ENCODE data around the gene ALDH4A1.
"Not testable (repeated sequence)": the region's sequence is repeated elsewhere in the genome, so short reads cannot be mapped to it uniquely, and the experiment has no call there.

ALDH4A1 gene

GRCh38 chr1:18874600-18874999, 27.8 kb downstream of the ALDH4A1 start:
- H3K9me3 ChIP-seq (ENCODE audit: control extremely low read depth in 1 of 5, control insufficient read depth in 4 of 5, insufficient read depth in 2 of 5, low read depth in 1 of 5, low read length in 4 of 5) = no peaks in the 10 kb centered on the region
- H3K4me1 ChIP-seq (ENCODE audit: control extremely low read depth in 1 of 4, control insufficient read depth in 4 of 4, insufficient read depth in 4 of 4, low read length in 3 of 4) = no peaks in the 10 kb centered on the region
- 95% methylated on average over 6 of the region's 8 CpGs for WGBS (ENCODE audit: insufficient coverage)
- H3K4me3 ChIP-seq (ENCODE audit: control insufficient read depth in 1 of 7, extremely low read depth in 1 of 7, insufficient read depth in 4 of 7, low read depth in 2 of 7, low read length in 6 of 7) = no peak overlapping the region
- no peak overlapping the region for H3K27ac ChIP-seq (ENCODE audit: insufficient read depth in 1 of 2, low read depth in 1 of 2, low read length in 2 of 2, poor library complexity in 1 of 2, severe bottlenecking in 2 of 2)
- H3K27me3 ChIP-seq (replicated peaks in 2 of 5; ENCODE audit: control insufficient read depth in 4 of 5, insufficient read depth in 5 of 5, low read length in 4 of 5) = no peaks in the 10 kb centered on the region
- no peak for DNase-seq
- POLR2A ChIA-PET = no interaction called here
- no peaks in the 10 kb centered on the region for H3K36me3 ChIP-seq (ENCODE audit: control insufficient read depth in 4 of 4, insufficient read depth in 4 of 4, low read length in 3 of 4)
- CTCF ChIA-PET = interaction anchor here (0.8 to 5.8 kb wide), 8 partner anchors 10 to 276 kb away, joined by 3 to 29 read pairs (median 4); no protein-coding TSS in a partner anchor

DNA sequence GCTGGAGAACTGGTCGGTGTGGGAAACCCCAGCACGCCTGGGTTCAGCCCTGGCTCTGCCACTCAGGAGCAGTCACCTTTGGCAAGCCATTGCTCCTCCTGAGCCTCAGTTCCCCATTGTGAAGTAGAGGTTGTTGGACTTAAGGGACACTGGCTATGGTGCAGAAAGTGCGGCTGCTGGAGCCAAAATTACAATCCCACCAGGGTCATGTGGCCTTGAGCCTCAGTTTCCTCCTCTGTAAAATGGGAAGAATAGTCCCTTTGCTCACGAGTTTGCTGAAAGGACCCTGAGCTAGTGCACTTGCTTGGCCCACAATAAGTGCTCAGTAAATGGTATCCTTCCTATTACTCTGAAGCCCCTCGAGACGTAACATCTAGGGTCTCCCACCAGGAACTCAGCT, 28.3 kb downstream of the ALDH4A1 start:
- CTCF ChIA-PET = interaction anchor here (0.8 to 5.8 kb wide), 6 partner anchors 10 to 276 kb away, joined by 3 to 29 read pairs (median 7); no protein-coding TSS in a partner anchor
- Histone ChIP-seq H3K9me3 (ENCODE audit: control extremely low read depth in 1 of 5, control insufficient read depth in 4 of 5, insufficient read depth in 2 of 5, low read depth in 1 of 5, low read length in 4 of 5) (no peaks in the 10 kb centered on the region), H3K27ac (ENCODE audit: insufficient read depth in 1 of 2, low read depth in 1 of 2, low read length in 2 of 2, poor library complexity in 1 of 2, severe bottlenecking in 2 of 2) (no peak overlapping the region), H3K4me1 (ENCODE audit: control extremely low read depth in 1 of 4, control insufficient read depth in 4 of 4, insufficient read depth in 4 of 4, low read length in 3 of 4) (no peaks in the 10 kb centered on the region), H3K4me3 (ENCODE audit: control insufficient read depth in 1 of 7, extremely low read depth in 1 of 7, insufficient read depth in 4 of 7, low read depth in 2 of 7, low read length in 6 of 7) (no peak overlapping the region), H3K36me3 (ENCODE audit: control insufficient read depth in 4 of 4, insufficient read depth in 4 of 4, low read length in 3 of 4) (no peaks in the 10 kb centered on the region), H3K27me3 (replicated peaks in 2 of 5; ENCODE audit: control insufficient read depth in 4 of 5, insufficient read depth in 5 of 5, low read length in 4 of 5) (peaks cover 0 to 4% (median 0%) of the 10 kb centered on the region in 5 experiments)
- no peak for DNase-seq
- POLR2A ChIA-PET = no interaction called here
- 96% methylated on average over 6 of the region's 6 CpGs for WGBS (ENCODE audit: insufficient coverage)

DNA sequence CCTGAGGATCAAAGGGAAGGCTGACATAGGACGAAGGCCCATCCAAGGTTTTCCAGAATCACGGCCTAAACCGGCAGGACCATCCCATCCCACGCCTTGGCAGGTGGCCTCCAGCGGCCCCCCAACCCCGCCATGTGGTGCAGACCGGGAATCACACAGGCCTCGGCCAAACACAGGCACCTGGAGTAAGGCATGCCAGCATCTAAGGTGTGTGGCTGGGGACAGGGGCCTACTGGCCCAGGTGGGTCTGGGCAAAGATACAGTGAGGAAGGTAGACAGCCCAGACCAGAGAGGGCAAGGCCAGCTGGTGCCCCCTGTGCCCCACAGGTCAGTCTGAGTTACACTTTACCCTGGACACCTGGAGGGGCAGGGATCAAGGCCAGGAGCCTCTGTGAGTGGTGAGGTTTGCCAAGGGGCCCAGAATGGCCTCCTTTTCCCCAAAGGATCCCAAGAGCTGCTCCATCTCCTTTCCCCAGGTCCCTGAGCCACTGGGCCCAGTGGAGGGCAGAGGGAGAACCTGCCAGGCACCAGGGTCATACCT, 30.2 kb downstream of the ALDH4A1 start:
- no peak overlapping the region for H3K27ac ChIP-seq (ENCODE audit: insufficient read depth in 1 of 2, low read depth in 1 of 2, low read length in 2 of 2, poor library complexity in 1 of 2, severe bottlenecking in 2 of 2)
- H3K4me3 ChIP-seq (ENCODE audit: control insufficient read depth in 1 of 7, extremely low read depth in 1 of 7, insufficient read depth in 4 of 7, low read depth in 2 of 7, low read length in 6 of 7) = no peak overlapping the region
- 85% methylated on average over 5 of the region's 8 CpGs for WGBS (ENCODE audit: insufficient coverage)
- H3K27me3 ChIP-seq (replicated peaks in 2 of 5; ENCODE audit: control insufficient read depth in 4 of 5, insufficient read depth in 5 of 5, low read length in 4 of 5) = peaks cover 0 to 12% (median 0%) of the 10 kb centered on the region in 5 experiments
- POLR2A ChIA-PET = no interaction called here
- no peak for DNase-seq
- H3K4me1 ChIP-seq (ENCODE audit: control extremely low read depth in 1 of 4, control insufficient read depth in 4 of 4, insufficient read depth in 4 of 4, low read length in 3 of 4) = no peaks in the 10 kb centered on the region
- CTCF ChIA-PET = interaction anchor here (5.8 kb wide), 1 partner anchor 12 kb away, joined by 29 read pairs; no protein-coding TSS in a partner anchor
- H3K36me3 ChIP-seq (ENCODE audit: control insufficient read depth in 4 of 4, insufficient read depth in 4 of 4, low read length in 3 of 4) = no peaks in the 10 kb centered on the region
- no peaks in the 10 kb centered on the region for H3K9me3 ChIP-seq (ENCODE audit: control extremely low read depth in 1 of 5, control insufficient read depth in 4 of 5, insufficient read depth in 2 of 5, low read depth in 1 of 5, low read length in 4 of 5)

GRCh38 chr1:18871401-18872070, 30.8 kb downstream of the ALDH4A1 start:
- H3K36me3 ChIP-seq (ENCODE audit: control insufficient read depth in 4 of 4, insufficient read depth in 4 of 4, low read length in 3 of 4) = no peaks in the 10 kb centered on the region
- H3K27me3 ChIP-seq (replicated peaks in 2 of 5; ENCODE audit: control insufficient read depth in 4 of 5, insufficient read depth in 5 of 5, low read length in 4 of 5) = peaks cover 0 to 17% (median 0%) of the 10 kb centered on the region in 5 experiments
- no peak overlapping the region for H3K4me3 ChIP-seq (ENCODE audit: control insufficient read depth in 1 of 7, extremely low read depth in 1 of 7, insufficient read depth in 4 of 7, low read depth in 2 of 7, low read length in 6 of 7)
- no peaks in the 10 kb centered on the region for H3K4me1 ChIP-seq (ENCODE audit: control extremely low read depth in 1 of 4, control insufficient read depth in 4 of 4, insufficient read depth in 4 of 4, low read length in 3 of 4)
- ChIA-PET POLR2A (no interaction called here), CTCF (interaction anchor here (5.8 kb wide), 1 partner anchor 13 kb away, joined by 29 read pairs; no protein-coding TSS in a partner anchor)
- H3K9me3 ChIP-seq (ENCODE audit: control extremely low read depth in 1 of 5, control insufficient read depth in 4 of 5, insufficient read depth in 2 of 5, low read depth in 1 of 5, low read length in 4 of 5) = no peaks in the 10 kb centered on the region
- WGBS (ENCODE audit: insufficient coverage) = 97% methylated on average over 3 of the region's 7 CpGs
- no peak for DNase-seq
- H3K27ac ChIP-seq (ENCODE audit: insufficient read depth in 1 of 2, low read depth in 1 of 2, low read length in 2 of 2, poor library complexity in 1 of 2, severe bottlenecking in 2 of 2) = no peak overlapping the region

DNA sequence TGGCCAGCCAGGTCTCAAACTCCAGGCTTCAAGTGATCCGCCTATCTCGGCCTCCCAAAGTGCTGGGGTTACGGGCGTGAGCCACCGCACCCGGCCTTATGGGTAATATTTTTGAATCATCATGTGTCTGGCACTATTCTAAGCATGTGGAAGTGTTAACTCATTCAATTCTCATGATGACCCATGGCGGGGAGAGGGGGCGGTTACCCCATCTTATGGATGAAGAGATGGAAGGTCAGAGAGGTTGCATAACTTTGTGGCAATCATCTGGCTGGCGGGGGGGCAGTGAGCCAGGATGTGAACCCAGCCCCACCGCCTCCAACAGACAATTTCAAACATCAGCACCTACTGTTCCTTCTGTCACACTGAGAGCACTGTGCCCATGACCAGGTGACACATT, 31.4 kb downstream of the ALDH4A1 start:
- Histone ChIP-seq H3K4me1 (ENCODE audit: control extremely low read depth in 1 of 4, control insufficient read depth in 4 of 4, insufficient read depth in 4 of 4, low read length in 3 of 4) (no peaks in the 10 kb centered on the region), H3K27me3 (replicated peaks in 2 of 5; ENCODE audit: control insufficient read depth in 4 of 5, insufficient read depth in 5 of 5, low read length in 4 of 5) (peaks cover 0 to 19% (median 0%) of the 10 kb centered on the region in 5 experiments), H3K9me3 (ENCODE audit: control extremely low read depth in 1 of 5, control insufficient read depth in 4 of 5, insufficient read depth in 2 of 5, low read depth in 1 of 5, low read length in 4 of 5) (no peaks in the 10 kb centered on the region), H3K27ac (ENCODE audit: insufficient read depth in 1 of 2, low read depth in 1 of 2, low read length in 2 of 2, poor library complexity in 1 of 2, severe bottlenecking in 2 of 2) (no peak overlapping the region), H3K36me3 (ENCODE audit: control insufficient read depth in 4 of 4, insufficient read depth in 4 of 4, low read length in 3 of 4) (no peaks in the 10 kb centered on the region), H3K4me3 (ENCODE audit: control insufficient read depth in 1 of 7, extremely low read depth in 1 of 7, insufficient read depth in 4 of 7, low read depth in 2 of 7, low read length in 6 of 7) (no peak overlapping the region)
- DNase-seq = no peak
- WGBS (ENCODE audit: insufficient coverage) = 97% methylated on average over 7 of the region's 10 CpGs
- POLR2A ChIA-PET = no interaction called here
- CTCF ChIA-PET = interaction anchor here (5.8 kb wide), 1 partner anchor 13 kb away, joined by 29 read pairs; no protein-coding TSS in a partner anchor

- peaks cover 0 to 23% (median 0%) of the 10 kb centered on the region in 5 experiments for H3K27me3 ChIP-seq (replicated peaks in 2 of 5; ENCODE audit: control insufficient read depth in 4 of 5, insufficient read depth in 5 of 5, low read length in 4 of 5)
- CTCF ChIA-PET = interaction anchor here (5.8 kb wide), 1 partner anchor 14 kb away, joined by 29 read pairs; no protein-coding TSS in a partner anchor
- no CpG with 5 or more reads among the region's 3 CpGs for WGBS (ENCODE audit: insufficient coverage)
- H3K27ac ChIP-seq (ENCODE audit: insufficient read depth in 1 of 2, low read depth in 1 of 2, low read length in 2 of 2, poor library complexity in 1 of 2, severe bottlenecking in 2 of 2); H3K36me3 ChIP-seq (ENCODE audit: control insufficient read depth in 4 of 4, insufficient read depth in 4 of 4, low read length in 3 of 4); H3K9me3 ChIP-seq (ENCODE audit: control extremely low read depth in 1 of 5, control insufficient read depth in 4 of 5, insufficient read depth in 2 of 5, low read depth in 1 of 5, low read length in 4 of 5); DNase-seq; H3K4me3 ChIP-seq (ENCODE audit: control insufficient read depth in 1 of 7, extremely low read depth in 1 of 7, insufficient read depth in 4 of 7, low read depth in 2 of 7, low read length in 6 of 7); POLR2A ChIA-PET; H3K4me1 ChIP-seq (ENCODE audit: control extremely low read depth in 1 of 4, control insufficient read depth in 4 of 4, insufficient read depth in 4 of 4, low read length in 3 of 4): not testable (repeated sequence)
These were observed 31.8 kb downstream of the ALDH4A1 start for GRCh38 chr1:18870595-18870865.

DNA sequence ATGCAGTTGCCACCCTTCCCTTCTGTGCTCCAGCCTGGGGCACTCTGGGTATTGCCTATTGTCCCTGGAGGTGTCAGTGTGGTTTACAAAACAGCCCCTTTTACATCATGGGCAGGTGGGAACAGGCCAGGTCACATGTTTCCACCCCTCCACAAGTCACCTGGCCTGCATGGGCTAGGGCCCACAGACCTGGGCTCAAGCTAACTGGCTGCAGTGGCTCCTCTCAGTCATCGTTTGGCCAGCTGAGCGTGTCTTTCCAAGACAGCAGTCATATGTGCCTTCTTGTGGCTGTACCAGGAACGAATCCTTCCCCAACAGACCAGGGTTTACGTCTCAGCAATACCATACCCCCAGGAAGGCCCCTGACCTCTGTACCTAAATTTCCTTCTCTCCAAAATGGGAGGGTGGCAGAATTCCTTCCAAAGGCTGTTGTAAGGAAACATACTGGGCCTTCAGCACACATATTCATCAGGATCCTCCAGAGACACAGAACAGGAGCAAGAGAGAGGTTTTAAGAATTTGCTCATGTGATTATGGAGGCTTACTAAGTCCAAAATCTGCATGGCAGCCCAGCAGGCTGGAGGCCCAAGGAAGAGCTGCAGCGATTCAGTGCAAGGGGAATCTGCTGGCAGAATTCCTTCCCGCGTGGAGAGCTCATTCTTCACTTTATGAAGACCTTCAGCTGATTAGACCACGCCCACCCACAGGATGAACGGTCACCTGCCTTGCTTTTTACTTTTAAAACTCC, 32.3 kb downstream of the ALDH4A1 start:
- Histone ChIP-seq H3K4me3 (ENCODE audit: control insufficient read depth in 1 of 7, extremely low read depth in 1 of 7, insufficient read depth in 4 of 7, low read depth in 2 of 7, low read length in 6 of 7) (no peak overlapping the region), H3K27ac (ENCODE audit: insufficient read depth in 1 of 2, low read depth in 1 of 2, low read length in 2 of 2, poor library complexity in 1 of 2, severe bottlenecking in 2 of 2) (no peak overlapping the region), H3K4me1 (ENCODE audit: control extremely low read depth in 1 of 4, control insufficient read depth in 4 of 4, insufficient read depth in 4 of 4, low read length in 3 of 4) (no peaks in the 10 kb centered on the region), H3K9me3 (ENCODE audit: control extremely low read depth in 1 of 5, control insufficient read depth in 4 of 5, insufficient read depth in 2 of 5, low read depth in 1 of 5, low read length in 4 of 5) (no peaks in the 10 kb centered on the region), H3K36me3 (ENCODE audit: control insufficient read depth in 4 of 4, insufficient read depth in 4 of 4, low read length in 3 of 4) (no peaks in the 10 kb centered on the region), H3K27me3 (replicated peaks in 2 of 5; ENCODE audit: control insufficient read depth in 4 of 5, insufficient read depth in 5 of 5, low read length in 4 of 5) (peaks cover 0 to 28% (median 0%) of the 10 kb centered on the region in 5 experiments)
- no peak for DNase-seq
- WGBS (ENCODE audit: insufficient coverage) = 93% methylated on average over 8 of the region's 9 CpGs
- POLR2A ChIA-PET = no interaction called here
- CTCF ChIA-PET = no interaction called here

Measured in common myeloid progenitor, CD34-positive (primary cell).